ENCODE data around the gene TRAPPC8.
A peak's percentile ranks its signal among the peaks of the same experiment; 100 is the strongest.

TRAPPC8 gene

DNA sequence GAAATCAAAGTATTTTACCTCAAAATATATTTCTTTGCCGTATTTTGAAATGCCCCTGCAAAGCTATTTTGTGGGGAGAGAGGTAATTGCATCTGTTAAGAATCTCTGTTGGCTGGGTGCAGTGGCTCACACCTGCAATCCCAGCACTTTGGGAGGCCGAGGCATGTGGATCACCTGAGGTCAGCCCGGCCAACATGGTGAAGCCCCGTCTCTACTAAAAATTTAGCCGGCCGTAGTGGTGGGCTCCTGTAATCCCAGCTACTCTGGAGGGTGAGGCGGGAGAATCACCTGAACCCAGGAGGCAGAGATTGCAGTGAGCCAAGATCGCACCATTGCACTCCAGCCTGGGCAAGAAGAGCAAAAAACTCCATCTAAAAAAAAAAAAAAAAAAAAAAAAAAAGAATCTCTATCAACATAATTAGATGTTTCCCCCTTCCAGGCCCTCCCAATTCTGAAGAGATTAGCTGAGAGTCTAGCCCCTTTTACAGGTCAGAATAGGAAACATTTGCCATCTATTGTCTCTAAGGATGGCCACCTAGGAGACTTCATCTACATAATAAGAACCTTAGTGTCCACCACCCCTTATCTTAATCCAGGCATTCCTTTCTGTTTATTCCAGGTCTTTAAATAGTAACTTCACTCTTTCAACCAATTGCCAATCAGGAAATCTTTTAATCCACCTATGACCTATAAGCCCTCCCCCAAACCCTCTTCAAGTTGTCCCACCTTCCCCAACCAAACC is 3.5 kb upstream of the TRAPPC8 start:
- Histone ChIP-seq H3K4me2 (ENCODE audit: low read depth, low read length, poor library complexity, severe bottlenecking) (no peak overlapping the region), H3K9me3 (ENCODE audit: insufficient read depth, low read depth, low read length) (no peaks in the 10 kb centered on the region), H3K27me3 (ENCODE audit: insufficient read depth, low read length, poor library complexity, severe bottlenecking) (no peaks in the 10 kb centered on the region), H4K20me1 (ENCODE audit: insufficient read depth, low read length, poor library complexity, severe bottlenecking) (peaks cover 14% of the 10 kb centered on the region), H3K9ac (ENCODE audit: low read depth, low read length, poor library complexity, severe bottlenecking) (no peak overlapping the region), H3K4me3 (ENCODE audit: low read length, poor library complexity, severe bottlenecking) (no peak overlapping the region), H3K9me2 (replicated peaks; ENCODE audit: low read depth, low read length) (no peaks in the 10 kb centered on the region), H3K79me2 (ENCODE audit: insufficient read depth, low read length) (peaks cover 23% of the 10 kb centered on the region), H3F3A (ENCODE audit: low read depth) (no peaks in the 10 kb centered on the region), H3K4me1 (ENCODE audit: insufficient read depth, low read length, poor library complexity, severe bottlenecking) (peaks cover 12% of the 10 kb centered on the region), H2AFZ (ENCODE audit: low read length) (no peak overlapping the region), H3K36me3 (ENCODE audit: insufficient read depth, low read length) (no peaks in the 10 kb centered on the region)
- no peak for TF ChIP-seq EZH2phosphoT487 (IDR thresholded peaks at IDR 0.05; ENCODE audit: borderline replicate concordance)
- TF ChIP-seq, protein P1, sequence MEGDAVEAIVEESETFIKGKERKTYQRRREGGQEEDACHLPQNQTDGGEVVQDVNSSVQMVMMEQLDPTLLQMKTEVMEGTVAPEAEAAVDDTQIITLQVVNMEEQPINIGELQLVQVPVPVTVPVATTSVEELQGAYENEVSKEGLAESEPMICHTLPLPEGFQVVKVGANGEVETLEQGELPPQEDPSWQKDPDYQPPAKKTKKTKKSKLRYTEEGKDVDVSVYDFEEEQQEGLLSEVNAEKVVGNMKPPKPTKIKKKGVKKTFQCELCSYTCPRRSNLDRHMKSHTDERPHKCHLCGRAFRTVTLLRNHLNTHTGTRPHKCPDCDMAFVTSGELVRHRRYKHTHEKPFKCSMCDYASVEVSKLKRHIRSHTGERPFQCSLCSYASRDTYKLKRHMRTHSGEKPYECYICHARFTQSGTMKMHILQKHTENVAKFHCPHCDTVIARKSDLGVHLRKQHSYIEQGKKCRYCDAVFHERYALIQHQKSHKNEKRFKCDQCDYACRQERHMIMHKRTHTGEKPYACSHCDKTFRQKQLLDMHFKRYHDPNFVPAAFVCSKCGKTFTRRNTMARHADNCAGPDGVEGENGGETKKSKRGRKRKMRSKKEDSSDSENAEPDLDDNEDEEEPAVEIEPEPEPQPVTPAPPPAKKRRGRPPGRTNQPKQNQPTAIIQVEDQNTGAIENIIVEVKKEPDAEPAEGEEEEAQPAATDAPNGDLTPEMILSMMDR (conservative IDR thresholded peaks at IDR 0.05; ENCODE audit: low read length), result no peak

- Histone ChIP-seq H3K36me3 (ENCODE audit: insufficient read depth, low read length) (no peaks in the 10 kb centered on the region), H3K79me2 (ENCODE audit: insufficient read depth, low read length) (peaks cover 45% of the 10 kb centered on the region), H3F3A (ENCODE audit: low read depth) (no peaks in the 10 kb centered on the region), H2AFZ (ENCODE audit: low read length) (peak overlapping the region; percentile 95), H3K4me1 (ENCODE audit: insufficient read depth, low read length, poor library complexity, severe bottlenecking) (peaks cover 22% of the 10 kb centered on the region), H3K9me3 (ENCODE audit: insufficient read depth, low read depth, low read length) (no peaks in the 10 kb centered on the region), H3K4me3 (ENCODE audit: low read length, poor library complexity, severe bottlenecking) (peak overlapping the region; percentile 88), H3K9me2 (replicated peaks; ENCODE audit: low read depth, low read length) (no peaks in the 10 kb centered on the region), H4K20me1 (ENCODE audit: insufficient read depth, low read length, poor library complexity, severe bottlenecking) (peaks cover 32% of the 10 kb centered on the region), H3K9ac (ENCODE audit: low read depth, low read length, poor library complexity, severe bottlenecking) (peak overlapping the region; percentile 65), H3K4me2 (ENCODE audit: low read depth, low read length, poor library complexity, severe bottlenecking) (peak overlapping the region; percentile 96), H3K27me3 (ENCODE audit: insufficient read depth, low read length, poor library complexity, severe bottlenecking) (no peaks in the 10 kb centered on the region)
- TF ChIP-seq, protein P1 (conservative IDR thresholded peaks at IDR 0.05; ENCODE audit: low read length), result no peak
- TF ChIP-seq EZH2phosphoT487 (IDR thresholded peaks at IDR 0.05; ENCODE audit: borderline replicate concordance), result no peak
Measured at GRCh38 chr18:31943878-31944816, 1.2 kb upstream of the TRAPPC8 start.

GRCh38 chr18:31942291-31942998 is 483 bp downstream of the TRAPPC8 start:
- H3K27me3 ChIP-seq (ENCODE audit: insufficient read depth, low read length, poor library complexity, severe bottlenecking), result no peaks in the 10 kb centered on the region
- H3K4me2 ChIP-seq (ENCODE audit: low read depth, low read length, poor library complexity, severe bottlenecking), result peak overlapping the region; percentile 84
- no peaks in the 10 kb centered on the region for H3F3A ChIP-seq (ENCODE audit: low read depth)
- peaks cover 29% of the 10 kb centered on the region for H3K4me1 ChIP-seq (ENCODE audit: insufficient read depth, low read length, poor library complexity, severe bottlenecking)
- no peaks in the 10 kb centered on the region for H3K9me3 ChIP-seq (ENCODE audit: insufficient read depth, low read depth, low read length)
- peaks cover 46% of the 10 kb centered on the region for H4K20me1 ChIP-seq (ENCODE audit: insufficient read depth, low read length, poor library complexity, severe bottlenecking)
- TF ChIP-seq, protein P1 (conservative IDR thresholded peaks at IDR 0.05; ENCODE audit: low read length), result no peak
- no peak for TF ChIP-seq EZH2phosphoT487 (IDR thresholded peaks at IDR 0.05; ENCODE audit: borderline replicate concordance)
- H3K4me3 ChIP-seq (ENCODE audit: low read length, poor library complexity, severe bottlenecking), result peak overlapping the region; percentile 96
- H3K9me2 ChIP-seq (replicated peaks; ENCODE audit: low read depth, low read length), result no peaks in the 10 kb centered on the region
- H2AFZ ChIP-seq (ENCODE audit: low read length), result peak overlapping the region; percentile 98
- H3K36me3 ChIP-seq (ENCODE audit: insufficient read depth, low read length), result no peaks in the 10 kb centered on the region
- H3K79me2 ChIP-seq (ENCODE audit: insufficient read depth, low read length), result peaks cover 61% of the 10 kb centered on the region
- H3K9ac ChIP-seq (ENCODE audit: low read depth, low read length, poor library complexity, severe bottlenecking), result peak overlapping the region; percentile 79
